H1 (cell line): ENCODE measurements around the gene ALX1. TPM values are rescaled to one million over a fixed set of nuclear protein-coding genes. Genes with fewer than 3 reads are reported as not detected.

Source experiments
- CTCF ChIA-PET: fragments of 300-600 bp; sonication (Branson Sonifier 250); formaldehyde crosslinking; loops from one replicate; lab custom pipeline; 2021; ENCODE audit not compliant: partially characterized antibody; lab: Charles Lee
- POLR2A ChIA-PET: fragments of 300-600 bp; sonication (Branson Sonifier 250); formaldehyde crosslinking; loops from one replicate; lab custom pipeline; 2021; ENCODE audit warnings: inconsistent platforms; ENCODE audit not compliant: partially characterized antibody; lab: Charles Lee
- DNase-seq, 2 experiments: peaks; one replicate each; pipeline versions ENCODE4 v3.0.0 to v3.0.0-alpha.2; 2010 to 2022; ENCODE audit warnings: low spot score in 2 of 2, low read depth in 1 of 2, mixed read lengths in 1 of 2
- FAIRE-seq: peaks from 2 replicates; lab custom pipeline; 2011; peaks lifted over from hg19 to GRCh38; lab: Jason Lieb, UNC
- H2AFZ ChIP-seq: 2 replicates; pipeline ENCODE4 v1.8.1; 2012; ENCODE audit warnings: low read length, inconsistent platforms
- H2AK5ac ChIP-seq: 2 replicates; pipeline ENCODE4 v1.6.1; 2013; ENCODE audit warnings: low read depth, low read length
- H2BK120ac ChIP-seq: replicated peaks from 2 replicates; pipeline ENCODE3; 2013; ENCODE audit warnings: low read depth, low read length, inconsistent platforms
- H2BK12ac ChIP-seq: 2 replicates; pipeline ENCODE4 v1.6.1; 2013; ENCODE audit warnings: low read depth, low read length
- H2BK15ac ChIP-seq: 2 replicates; pipeline ENCODE4 v1.6.1; 2013; ENCODE audit warnings: low read length
- H2BK20ac ChIP-seq: 2 replicates; pipeline ENCODE4 v1.6.1; 2013; ENCODE audit warnings: low read length
- H2BK5ac ChIP-seq: 2 replicates; pipeline ENCODE4 v1.6.1; 2013; ENCODE audit warnings: low read depth, low read length
- H3K14ac ChIP-seq: 2 replicates; pipeline ENCODE4 v1.6.1; 2013; ENCODE audit warnings: inconsistent platforms; ENCODE audit not compliant: insufficient read length
- H3K18ac ChIP-seq: 2 replicates; pipeline ENCODE4 v1.6.1; 2013; ENCODE audit warnings: low read length; ENCODE audit errors: extremely low read depth
- H3K23ac ChIP-seq: 2 replicates; pipeline ENCODE4 v1.6.1; 2013; ENCODE audit warnings: inconsistent platforms; ENCODE audit not compliant: insufficient read length
- H3K23me2 ChIP-seq: 2 replicates; pipeline ENCODE4 v1.6.1; 2013; ENCODE audit warnings: low read depth, low read length
- H3K27ac ChIP-seq: 2 replicates; pipeline ENCODE4 v1.6.1; 2011; ENCODE audit warnings: low read depth, low read length, inconsistent platforms
- H3K27me3 ChIP-seq, 4 experiments: replicated peaks in 1 of 4; 1 replicate in 1 of 4; 2 replicates in 3 of 4; pipeline versions ENCODE4 v1.6.1 to v1.8.1; 2011 to 2013; ENCODE audit warnings: low read length in 3 of 4, mild to moderate bottlenecking in 3 of 4, inconsistent platforms in 2 of 4, mixed read lengths in 2 of 4, moderate library complexity in 1 of 4; ENCODE audit not compliant: control insufficient read depth in 3 of 4, insufficient read depth in 3 of 4; ENCODE audit errors: extremely low read depth in 1 of 4
- H3K36me3 ChIP-seq, 4 experiments: 2 replicates each; pipeline versions ENCODE4 v1.6.1 to v1.8.1; 2011 to 2013; ENCODE audit warnings: mild to moderate bottlenecking in 4 of 4, low read length in 3 of 4, moderate library complexity in 2 of 4, control low read depth in 1 of 4, inconsistent platforms in 1 of 4; ENCODE audit not compliant: insufficient read depth in 4 of 4, control insufficient read depth in 2 of 4
- H3K4ac ChIP-seq: replicated peaks from 2 replicates; pipeline ENCODE3; 2013; ENCODE audit warnings: low read length, low read depth, mixed read lengths, inconsistent platforms; ENCODE audit not compliant: insufficient read length
- H3K4me1 ChIP-seq, 4 experiments: replicated peaks in 1 of 4; 1 replicate in 1 of 4; 2 replicates in 3 of 4; pipeline versions ENCODE4 v1.6.1 to v1.8.1; 2011 to 2013; ENCODE audit warnings: low read length in 3 of 4, inconsistent platforms in 2 of 4, mixed read lengths in 1 of 4; ENCODE audit not compliant: insufficient read depth in 4 of 4, control insufficient read depth in 3 of 4
- H3K4me2 ChIP-seq, 2 experiments: 2 replicates each; pipeline versions ENCODE4 v1.6.1 to v1.8.1; 2011 to 2013; ENCODE audit warnings: low read depth in 2 of 2, low read length in 2 of 2, control low read depth in 1 of 2, inconsistent platforms in 1 of 2, mild to moderate bottlenecking in 1 of 2; ENCODE audit not compliant: insufficient read depth in 1 of 2
- H3K4me3 ChIP-seq, 4 experiments: fragments of 200-600, 300-600 bp in 1 of 4; sonication (generic), shearing (Covaris generic), sonication (Bioruptor Twin) in 1 of 4; 2 replicates each; pipeline versions ENCODE4 v1.5.1 to v1.8.1; 2011 to 2016; ENCODE audit warnings: low read length in 4 of 4, low read depth in 3 of 4, control low read depth in 2 of 4, inconsistent platforms in 2 of 4, mild to moderate bottlenecking in 2 of 4, mixed read lengths in 1 of 4, moderate library complexity in 1 of 4; ENCODE audit not compliant: insufficient read depth in 2 of 4; ENCODE audit errors: extremely low read depth in 1 of 4
- H3K56ac ChIP-seq: replicated peaks from 2 replicates; pipeline ENCODE3; 2013; ENCODE audit warnings: low read depth, mild to moderate bottlenecking, mixed read lengths, low read length, inconsistent platforms; ENCODE audit not compliant: insufficient read length
- H3K79me1 ChIP-seq: 2 replicates; pipeline ENCODE4 v1.6.1; 2013; ENCODE audit warnings: low read depth, low read length, control low read depth
- H3K79me2 ChIP-seq, 2 experiments: 2 replicates each; pipeline versions ENCODE4 v1.6.1 to v1.8.1; 2012 to 2013; ENCODE audit warnings: low read length in 2 of 2, mild to moderate bottlenecking in 2 of 2, inconsistent platforms in 1 of 2; ENCODE audit not compliant: insufficient read depth in 2 of 2, control insufficient read depth in 1 of 2
- H3K9ac ChIP-seq, 4 experiments: replicated peaks in 1 of 4; 1 replicate in 1 of 4; 2 replicates in 3 of 4; pipeline versions ENCODE4 v1.6.1 to v1.8.1; 2011 to 2013; ENCODE audit warnings: low read depth in 3 of 4, low read length in 3 of 4, control low read depth in 2 of 4, mild to moderate bottlenecking in 2 of 4, moderate library complexity in 2 of 4, inconsistent platforms in 1 of 4; ENCODE audit errors: extremely low read depth in 1 of 4
- H3K9me3 ChIP-seq, 2 experiments: 2 replicates each; pipeline versions ENCODE4 v1.6.1 to v1.8.1; 2012 to 2013; ENCODE audit warnings: mild to moderate bottlenecking in 2 of 2, moderate library complexity in 2 of 2, control low read depth in 1 of 2, inconsistent platforms in 1 of 2, low read depth in 1 of 2, low read length in 1 of 2, mixed read lengths in 1 of 2; ENCODE audit not compliant: insufficient read depth in 2 of 2
- H4K20me1 ChIP-seq, 2 experiments: replicated peaks in 1 of 2; 2 replicates each; pipeline versions ENCODE3 to v1.8.1; 2011 to 2013; ENCODE audit warnings: inconsistent platforms in 2 of 2, low read length in 2 of 2, mild to moderate bottlenecking in 1 of 2; ENCODE audit not compliant: insufficient read depth in 2 of 2, control insufficient read depth in 1 of 2
- H4K5ac ChIP-seq: 2 replicates; pipeline ENCODE4 v1.6.1; 2013; ENCODE audit warnings: low read length, low read depth, mixed read lengths, inconsistent platforms; ENCODE audit not compliant: insufficient read length
- H4K8ac ChIP-seq: 2 replicates; pipeline ENCODE4 v1.8.0; 2013; ENCODE audit warnings: mild to moderate bottlenecking, moderate library complexity, low read length, inconsistent platforms; ENCODE audit not compliant: insufficient read depth; ENCODE audit errors: extremely low read depth
- H4K91ac ChIP-seq: replicated peaks from 2 replicates; pipeline ENCODE3; 2013; ENCODE audit warnings: low read length, mixed read lengths, inconsistent platforms; ENCODE audit not compliant: insufficient read length
- BCL11A ChIP-seq, 2 experiments: IDR thresholded peaks; one replicate each; pipeline ENCODE4 v1.6.1; 2011; ENCODE audit warnings: low read depth in 2 of 2, low read length in 2 of 2, mild to moderate bottlenecking in 2 of 2
- CBX8 ChIP-seq: fragments of 300-800, 300-1000 bp; sonication (generic); IDR thresholded peaks from 2 replicates; pipeline ENCODE4 v1.7.1; 2016; ENCODE audit warnings: low read depth, low read length, borderline replicate concordance
- JUN ChIP-seq: IDR thresholded peaks from 2 replicates; pipeline ENCODE4 v1.6.1; 2011; ENCODE audit warnings: low read depth, mild to moderate bottlenecking, improper control_type of control experiment, low read length
- RFX5 ChIP-seq: IDR thresholded peaks from 2 replicates; pipeline ENCODE4 v1.6.1; 2011; ENCODE audit warnings: low read depth, low read length, improper control_type of control experiment, borderline replicate concordance
- SIN3A ChIP-seq, 2 experiments: IDR thresholded peaks in 1 of 2; conservative IDR thresholded peaks in 1 of 2; 2 replicates each; pipeline ENCODE4 v1.6.1; 2011 to 2012; ENCODE audit warnings: low read length in 2 of 2, improper control_type of control experiment in 1 of 2, low read depth in 1 of 2, mild to moderate bottlenecking in 1 of 2
- SRF ChIP-seq: IDR thresholded peaks from 2 replicates; pipeline ENCODE4 v1.6.1; 2011; ENCODE audit warnings: mild to moderate bottlenecking, low read depth, low read length, moderate library complexity
- WGBS, 2 experiments: shearing (Covaris generic) in 1 of 2; methylation state at CpG; one replicate each; pipeline versions ENCODE4 v1.1.6 to v1.1.7; 2013 to 2015; ENCODE audit warnings: low lambda C conversion rate in 2 of 2, mixed read lengths in 2 of 2, inconsistent platforms in 1 of 2, low coverage in 1 of 2, missing lambda C conversion rate in 1 of 2; ENCODE audit not compliant: insufficient replicate concordance in 2 of 2, insufficient coverage in 1 of 2, insufficient read length in 1 of 2; ENCODE audit errors: extremely low coverage in 1 of 2, missing lambda C conversion rate in 1 of 2; 5-methylcytosine and 5-hydroxymethylcytosine counted together
- polyA plus RNA-seq, 7 experiments: library from polyadenylated mRNA; depleted of rRNA in 3 of 7; stranded (reverse) in 5 of 7; unstranded in 2 of 7; fragments of >200 nt in 5 of 7; fragments of 200-250 nt in 2 of 7; gene quantifications; 1 replicate in 5 of 7; 2 replicates in 1 of 7; 4 replicates in 1 of 7; pipeline versions ENCODE4 v1.2.1 to v1.2.3, GENCODE V29; 2011 to 2013; ENCODE audit warnings: missing spikeins in 2 of 7, mixed read lengths in 2 of 7
- total RNA-seq: library from RNA; stranded (reverse); fragmentation: NEBNext Ultra II Directional; extraction: Animal tissue kit (Norgen Biotek cat#: 25700); gene quantifications from 2 replicates; pipeline ENCODE4 v1.2.1, GENCODE V29; 2021
- TF ChIP-seq, protein P1 (sequence below): IDR thresholded peaks from 2 replicates; pipeline ENCODE4 v1.6.1; 2012; ENCODE audit warnings: low read length, inconsistent platforms

The ALX1 gene
- total and polyA plus RNA-seq, 2 of the 8 experiments (the other 6 are each of a cell fraction or from before 2014, with no cell fraction given), result 0.41 to 0.73 TPM

DNA sequence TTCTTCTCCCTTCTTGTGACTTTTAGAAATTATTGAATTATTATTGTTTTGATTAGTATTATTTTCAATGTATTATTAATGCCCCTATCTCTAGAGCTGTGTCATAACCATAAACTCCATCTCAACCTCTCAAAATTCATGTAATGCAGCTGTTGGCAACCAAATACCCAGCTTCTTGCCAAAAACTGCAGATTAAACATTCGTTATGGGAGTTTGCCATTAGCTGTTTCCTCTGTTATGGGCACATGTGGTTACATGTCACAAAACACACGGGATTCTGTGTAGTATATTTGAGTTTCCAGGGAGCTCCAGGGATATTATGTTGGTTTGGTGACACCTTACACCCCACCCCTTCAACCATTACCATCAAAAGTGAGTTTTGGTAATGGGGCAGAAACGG lies 2.8 kb upstream of the ALX1 start:
- no peak overlapping the region for H4K91ac ChIP-seq
- no peak for TF ChIP-seq BCL11A (IDR thresholded peaks at IDR 0.05; ENCODE audit: low read depth in 2 of 2, low read length in 2 of 2)
- 0 out of 2 replicates have a peak, but pooled peaks have one; percentile 1 for TF ChIP-seq CBX8
- TF ChIP-seq, protein P1, sequence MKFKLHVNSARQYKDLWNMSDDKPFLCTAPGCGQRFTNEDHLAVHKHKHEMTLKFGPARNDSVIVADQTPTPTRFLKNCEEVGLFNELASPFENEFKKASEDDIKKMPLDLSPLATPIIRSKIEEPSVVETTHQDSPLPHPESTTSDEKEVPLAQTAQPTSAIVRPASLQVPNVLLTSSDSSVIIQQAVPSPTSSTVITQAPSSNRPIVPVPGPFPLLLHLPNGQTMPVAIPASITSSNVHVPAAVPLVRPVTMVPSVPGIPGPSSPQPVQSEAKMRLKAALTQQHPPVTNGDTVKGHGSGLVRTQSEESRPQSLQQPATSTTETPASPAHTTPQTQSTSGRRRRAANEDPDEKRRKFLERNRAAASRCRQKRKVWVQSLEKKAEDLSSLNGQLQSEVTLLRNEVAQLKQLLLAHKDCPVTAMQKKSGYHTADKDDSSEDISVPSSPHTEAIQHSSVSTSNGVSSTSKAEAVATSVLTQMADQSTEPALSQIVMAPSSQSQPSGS, result no peak
- no peak for TF ChIP-seq SRF
- no peak for TF ChIP-seq JUN
- TF ChIP-seq RFX5, result no peak
- TF ChIP-seq SIN3A (conservative IDR thresholded peaks at IDR 0.05 in 1 of 2, IDR thresholded peaks at IDR 0.05 in 1 of 2; ENCODE audit: low read depth in 1 of 2, low read length in 2 of 2), result no peak
- H3K27ac ChIP-seq, result no peak overlapping the region
- ChIA-PET CTCF (interaction anchor here (1.1 to 2.2 kb wide), 5 partner anchors 33 to 590 kb away, joined by 3 to 9 read pairs (median 3); no protein-coding TSS in a partner anchor), POLR2A (interaction anchor here (1.7 kb wide), 1 partner anchor 41 kb away, joined by 5 read pairs; no protein-coding TSS in a partner anchor)
- 47% methylated on average over 3 of the region's 3 CpGs; no CpG with 5 or more reads in 1 of the 2 experiments for WGBS, 2 experiments
- H3K9me3 ChIP-seq, result no peaks in the 10 kb centered on the region
- peak overlapping the region in 1 of 2 experiments; percentile 79; a peak in 1 of 4 replicates for H3K4me2 ChIP-seq
- H3K56ac ChIP-seq, result no peak overlapping the region
- peaks cover 2 to 16% (median 7%) of the 10 kb centered on the region in 4 experiments for H3K4me1 ChIP-seq
- H2BK15ac ChIP-seq, result no peak overlapping the region
- no peak overlapping the region for H2AK5ac ChIP-seq
- H3K27me3 ChIP-seq, result peaks cover 46 to 73% (median 62%) of the 10 kb centered on the region in 4 experiments
- H3K79me2 ChIP-seq, result no peaks in the 10 kb centered on the region
- peaks cover 1 to 8% of the 10 kb centered on the region in 2 experiments for H4K20me1 ChIP-seq
- H3K14ac ChIP-seq, result no peak overlapping the region
- no peak overlapping the region for H3K4ac ChIP-seq
- no peak for DNase-seq
- H2BK120ac ChIP-seq, result no peak overlapping the region
- H3K4me3 ChIP-seq, result no peak overlapping the region
- H3K9ac ChIP-seq, result no peak overlapping the region
- no peaks in the 10 kb centered on the region for H3K79me1 ChIP-seq
- no peaks in the 10 kb centered on the region for H3K36me3 ChIP-seq
- H4K5ac ChIP-seq, result no peak overlapping the region
- no peak overlapping the region for H3K18ac ChIP-seq
- H2BK20ac ChIP-seq, result no peak overlapping the region
- H2BK5ac ChIP-seq, result no peak overlapping the region
- peaks cover 27% of the 10 kb centered on the region for H3K23me2 ChIP-seq
- no peak for FAIRE-seq
- no peak overlapping the region for H4K8ac ChIP-seq
- H2AFZ ChIP-seq, result no peak overlapping the region
- H2BK12ac ChIP-seq, result no peak overlapping the region
- H3K23ac ChIP-seq, result no peak overlapping the region
